Activated CD4-positive, CD25-positive, alpha-beta regulatory T cell treated with anti-CD3 and anti-CD28 coated beads, Interleukin-2, amount 50 U/mL, for 72 hours (primary cell): ENCODE results near the gene SREBF1.

Experiments used
- DNase-seq: peaks from one replicate; pipeline ENCODE4 v3.0.0; 2021

The SREBF1 gene

GRCh38 chr17:17792037-17792550 is 44.7 kb downstream of the SREBF1 start:
- no peak for DNase-seq

- no peak for DNase-seq
Measured at GRCh38 chr17:17790637-17791464, 45.9 kb downstream of the SREBF1 start.

- no peak for DNase-seq
Measured at GRCh38 chr17:17789828-17790636, 46.8 kb downstream of the SREBF1 start.

- DNase-seq: no peak
Measured at GRCh38 chr17:17789410-17789809, 47.4 kb downstream of the SREBF1 start.

- no peak for DNase-seq
Measured at GRCh38 chr17:17788967-17789366, 47.8 kb downstream of the SREBF1 start.

- no peak for DNase-seq
Measured at GRCh38 chr17:17787568-17787967, 49.2 kb downstream of the SREBF1 start.

DNA sequence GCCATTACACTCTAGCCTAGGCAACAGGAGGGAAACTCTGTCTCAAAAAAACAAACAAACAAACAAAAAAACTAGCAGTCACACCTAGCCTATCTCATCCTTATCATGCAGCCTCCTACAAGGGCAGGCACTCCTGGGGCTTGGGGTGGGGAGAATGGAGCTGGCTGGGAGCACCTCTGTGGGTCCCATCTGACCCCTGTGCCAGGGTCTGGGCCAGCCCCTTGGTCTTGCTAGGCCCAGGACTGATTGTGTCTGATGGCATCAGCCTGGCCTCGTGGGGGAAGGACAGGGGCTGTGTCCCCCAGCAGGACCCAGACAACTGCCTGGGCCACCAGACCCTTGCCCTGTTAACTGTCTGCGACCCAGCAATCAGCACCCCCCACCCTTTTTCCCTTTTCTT is 49.8 kb downstream of the SREBF1 start:
- DNase-seq: no peak

GRCh38 chr17:17785407-17785806 is 51.4 kb downstream of the SREBF1 start:
- no peak for DNase-seq

DNA sequence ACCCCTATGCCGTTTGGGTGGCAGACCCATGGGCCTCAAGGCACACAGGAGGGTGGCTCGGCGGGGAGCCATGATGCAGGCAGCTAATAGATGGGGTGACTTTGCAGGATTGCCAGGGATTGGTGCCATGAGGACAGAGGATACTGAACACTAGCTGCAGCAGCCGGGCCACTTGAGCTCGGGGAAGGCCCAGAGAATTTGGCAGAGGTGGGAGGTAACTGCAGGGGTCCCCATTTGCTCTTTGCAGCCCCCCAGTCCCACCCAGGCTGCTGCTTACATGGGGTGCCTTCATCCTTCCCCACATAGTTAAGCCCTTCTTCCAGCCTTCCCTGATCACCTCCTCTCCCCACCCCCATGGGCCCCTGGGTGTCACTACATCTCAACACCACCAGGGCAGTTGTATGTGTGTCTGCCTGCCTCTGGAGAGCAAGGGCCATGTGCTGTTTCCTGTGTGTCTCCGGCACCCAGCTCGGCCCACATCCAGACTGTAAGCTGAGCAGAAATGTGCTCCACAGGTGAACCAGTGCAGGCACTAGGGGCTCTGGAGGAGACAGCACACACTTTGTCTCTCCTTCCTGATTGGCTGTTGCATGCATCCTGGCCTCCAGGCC is 52.0 kb downstream of the SREBF1 start:
- DNase-seq: no peak

- DNase-seq: no peak
Measured at GRCh38 chr17:17783825-17784656, 52.7 kb downstream of the SREBF1 start.

- peak; percentile 50 for DNase-seq
Measured at GRCh38 chr17:17783116-17783824, 53.5 kb downstream of the SREBF1 start.

GRCh38 chr17:17782523-17783115 is 54.2 kb downstream of the SREBF1 start:
- DNase-seq: no peak

DNA sequence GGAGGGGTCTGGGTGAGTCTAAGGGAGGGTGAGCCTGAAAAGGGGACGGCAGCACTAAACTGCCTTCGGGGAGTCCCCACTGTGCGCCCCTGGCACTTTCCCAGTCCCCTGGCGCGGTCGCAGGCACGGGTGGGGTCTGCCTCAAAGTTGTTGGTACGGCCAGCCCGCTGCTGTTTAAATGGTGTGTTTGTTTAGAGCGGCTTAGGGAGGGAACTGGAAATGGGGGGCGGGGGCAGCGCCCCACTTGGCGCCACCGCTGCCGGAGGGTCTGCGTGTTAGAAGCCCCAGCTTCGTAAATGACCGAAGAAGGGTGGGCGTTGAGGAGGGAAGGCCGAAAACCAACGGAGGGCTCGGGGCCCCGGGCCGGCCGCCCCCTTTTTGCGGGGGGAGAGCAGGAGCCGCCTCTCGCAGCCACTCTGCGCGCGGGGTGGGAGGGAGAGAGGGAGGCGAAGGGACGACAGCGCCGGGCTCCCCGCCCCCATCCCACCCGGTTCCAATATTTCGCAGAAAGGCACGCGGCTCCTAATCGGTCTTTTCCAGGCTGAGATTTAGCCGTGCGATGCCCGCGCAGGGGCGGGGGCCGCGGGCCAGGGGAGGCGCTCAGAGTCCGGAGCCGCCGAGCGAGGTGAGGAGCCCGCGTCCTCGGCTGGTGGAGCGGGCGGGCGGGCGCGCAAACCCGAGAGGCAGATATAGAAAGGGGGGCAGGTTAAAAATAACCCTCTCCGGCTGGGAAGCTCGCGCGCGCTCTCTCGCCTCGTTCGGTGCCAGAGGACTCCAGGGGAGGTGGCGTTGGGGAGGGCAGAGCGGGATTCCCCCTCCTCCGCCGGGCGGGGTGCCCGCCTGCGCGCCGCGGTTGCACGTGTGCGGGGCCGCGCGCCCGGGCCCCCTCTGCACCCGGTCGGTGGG is 54.9 kb downstream of the SREBF1 start:
- no peak for DNase-seq

DNA sequence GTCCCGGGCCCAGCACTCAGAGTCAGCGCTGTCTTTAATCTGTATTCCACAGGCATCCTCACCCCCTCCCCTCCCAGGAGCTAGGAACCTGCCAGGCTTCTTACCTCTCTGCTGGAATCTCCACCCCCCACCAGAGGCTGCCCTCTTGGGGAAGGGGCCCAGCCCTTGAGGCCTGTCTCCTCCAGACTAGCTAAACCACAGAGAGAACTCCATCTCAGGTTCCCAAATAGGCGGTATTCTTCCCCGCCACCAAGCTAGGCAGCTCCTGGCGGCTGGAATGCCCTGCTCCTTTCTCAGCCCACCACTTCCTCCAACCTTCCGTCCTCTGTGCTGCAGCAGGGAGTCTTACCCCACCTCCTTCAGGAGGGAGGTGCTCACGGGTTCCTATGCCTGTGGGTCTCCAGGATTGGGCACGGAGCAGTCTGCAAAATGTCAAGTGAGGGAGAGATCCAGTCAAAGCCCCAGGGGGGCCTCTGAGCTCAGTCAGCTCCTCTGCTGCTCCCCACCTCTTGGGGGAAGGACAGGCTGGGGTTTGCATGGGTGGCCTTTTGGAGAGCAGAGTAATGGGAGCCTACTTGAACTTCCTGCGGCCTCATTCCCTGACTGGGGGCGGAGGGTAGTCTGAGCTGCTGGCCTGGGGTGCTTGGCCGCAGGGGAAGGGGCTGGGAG is 55.7 kb downstream of the SREBF1 start:
- no peak for DNase-seq

GRCh38 chr17:17779015-17779611 is 57.7 kb downstream of the SREBF1 start:
- DNase-seq: no peak

DNA sequence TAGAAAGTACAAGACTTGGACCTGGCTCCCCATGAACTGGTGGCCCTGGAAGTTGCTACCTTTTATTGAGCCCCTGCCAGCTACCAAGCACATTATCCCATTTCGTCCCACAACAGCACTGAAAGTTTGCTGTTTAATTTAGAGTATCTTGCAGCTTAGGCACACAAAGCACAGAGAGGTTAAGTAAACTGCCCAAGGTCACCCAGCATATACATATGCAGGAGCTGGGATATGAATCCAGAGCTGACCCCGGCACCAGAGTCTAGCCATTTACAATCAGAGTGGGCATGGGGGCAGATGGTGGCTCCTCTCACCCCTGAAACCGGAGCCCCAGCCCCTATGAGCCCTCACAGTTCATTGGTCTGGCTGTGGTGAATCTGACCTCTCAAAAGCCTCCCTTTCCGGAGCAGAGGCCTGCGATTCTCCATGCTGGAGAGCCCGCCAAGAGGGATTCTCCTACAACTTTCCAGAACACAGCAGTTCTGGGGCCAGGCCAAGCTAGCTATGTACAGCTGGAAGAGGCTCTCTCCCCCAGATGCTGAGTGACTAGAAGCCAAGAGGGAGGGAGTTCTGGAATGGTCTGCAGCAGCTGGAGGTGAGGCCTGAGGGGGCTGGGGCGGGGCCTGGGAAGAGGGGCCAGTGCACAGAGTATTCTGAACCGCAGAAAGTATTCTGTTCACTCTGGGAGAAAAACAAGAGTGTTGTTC is 58.3 kb downstream of the SREBF1 start:
- no peak for DNase-seq

DNA sequence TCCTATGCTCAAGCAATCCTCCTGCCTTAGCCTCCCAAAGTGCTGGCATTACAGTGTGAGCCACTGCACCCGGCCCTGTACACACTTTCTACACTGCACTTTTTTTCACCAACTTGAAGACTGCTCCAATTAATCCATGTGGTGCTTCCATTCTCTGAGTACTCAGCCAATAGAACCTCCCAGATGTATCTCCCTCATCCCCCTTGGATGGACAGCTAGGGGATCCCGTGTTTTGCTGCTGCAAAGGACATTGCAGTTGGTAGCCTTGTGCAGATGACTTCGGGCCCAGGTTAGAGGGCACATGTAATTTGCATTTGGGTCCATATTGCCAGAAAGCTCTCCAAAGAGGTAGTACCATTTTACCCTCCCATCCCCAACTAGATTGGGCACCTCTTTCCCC is 59.9 kb downstream of the SREBF1 start:
- DNase-seq: no peak

GRCh38 chr17:17774009-17774881 is 62.5 kb downstream of the SREBF1 start:
- DNase-seq: no peak
